GM18951 (cell line): Measurements from ENCODE around the gene TBC1D8.

Experiments used
- POLR2A ChIP-seq: IDR thresholded peaks from 4 replicates; pipeline ENCODE4 v1.6.1; 2011; ENCODE audit warnings: mild to moderate bottlenecking; ENCODE audit not compliant: insufficient read length, insufficient read depth; ENCODE audit errors: extremely low read depth
- in situ Hi-C: fragments of 300-500 bp; cut with MboI; formaldehyde crosslinking; loops from one replicate; pipeline ENCODE4 v1.12.0; 2022; ENCODE audit warnings: low sequenced_read_pairs, mixed read lengths, inconsistent platforms; ENCODE audit not compliant: unreplicated experiment

TBC1D8 gene

GRCh38 chr2:100965596-100965995 is 185.6 kb downstream of the TBC1D8 start:
- in situ Hi-C loops = no loop called here
- TF ChIP-seq POLR2A = no peak

GRCh38 chr2:100964681-100965169 is 186.5 kb downstream of the TBC1D8 start:
- in situ Hi-C loops = no loop called here
- TF ChIP-seq POLR2A = no peak

- in situ Hi-C loops = no loop called here
- no peak for TF ChIP-seq POLR2A
Measured at GRCh38 chr2:100964222-100964621, 187.0 kb downstream of the TBC1D8 start.

GRCh38 chr2:100963026-100963375 is 188.2 kb downstream of the TBC1D8 start:
- in situ Hi-C loops = no loop called here
- TF ChIP-seq POLR2A = no peak

- in situ Hi-C loops = no loop called here
- no peak for TF ChIP-seq POLR2A
Measured at GRCh38 chr2:100962366-100963025, 188.7 kb downstream of the TBC1D8 start.

GRCh38 chr2:100960688-100961087 is 190.5 kb downstream of the TBC1D8 start:
- TF ChIP-seq POLR2A = no peak
- in situ Hi-C loops = no loop called here

GRCh38 chr2:100959225-100959880 is 191.8 kb downstream of the TBC1D8 start:
- in situ Hi-C loops = no loop called here
- no peak for TF ChIP-seq POLR2A

- in situ Hi-C loops = no loop called here
- no peak for TF ChIP-seq POLR2A
Measured at GRCh38 chr2:100957996-100958653, 193.1 kb downstream of the TBC1D8 start.
